Measurements from ENCODE around the gene PDE6B.

DNA sequence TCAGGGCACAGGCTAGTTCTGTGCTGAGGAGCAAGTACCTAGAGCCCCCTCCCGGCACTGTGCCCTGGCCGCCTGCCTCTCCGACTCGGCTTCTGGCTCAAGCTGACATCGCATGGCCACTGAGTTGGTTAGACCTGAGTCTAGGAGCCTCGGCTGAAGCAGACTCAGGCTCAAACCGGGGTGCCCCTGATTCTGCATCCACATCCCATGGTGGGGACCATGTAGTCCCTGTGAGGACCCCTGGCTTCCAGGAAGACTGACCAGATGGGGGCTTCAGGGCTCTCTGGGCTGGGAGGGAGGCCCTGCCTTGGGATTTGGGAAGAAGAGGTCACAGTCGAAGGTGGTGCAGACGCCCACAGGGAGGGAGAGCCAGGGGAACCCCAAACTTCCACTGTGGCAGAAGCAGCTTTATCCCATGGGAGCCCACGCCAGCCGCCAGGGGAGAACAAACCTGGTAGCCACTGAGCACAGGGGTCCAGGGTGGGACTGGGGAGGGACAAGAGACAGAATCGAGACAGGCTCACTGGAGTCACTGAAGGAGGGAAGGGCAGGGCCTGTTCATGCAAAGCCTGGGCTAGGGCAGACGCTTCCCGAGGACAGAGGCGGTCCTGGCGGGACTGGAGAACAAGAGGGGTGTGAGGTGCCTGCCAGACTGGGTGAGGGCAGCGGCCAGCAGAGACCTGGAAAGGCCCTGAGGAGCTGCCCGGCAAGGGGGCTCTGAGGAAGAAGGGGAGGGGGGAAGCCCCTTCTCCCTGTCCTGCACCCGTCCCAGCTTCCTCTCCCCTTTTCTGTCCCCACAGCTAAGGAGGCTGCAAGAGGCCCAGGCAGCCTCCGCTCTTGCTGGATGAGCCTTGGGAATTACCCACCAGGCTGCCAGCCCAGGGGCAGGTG, 1.1 kb downstream of the PDE6B start:
- TF ChIP-seq, protein P1, sequence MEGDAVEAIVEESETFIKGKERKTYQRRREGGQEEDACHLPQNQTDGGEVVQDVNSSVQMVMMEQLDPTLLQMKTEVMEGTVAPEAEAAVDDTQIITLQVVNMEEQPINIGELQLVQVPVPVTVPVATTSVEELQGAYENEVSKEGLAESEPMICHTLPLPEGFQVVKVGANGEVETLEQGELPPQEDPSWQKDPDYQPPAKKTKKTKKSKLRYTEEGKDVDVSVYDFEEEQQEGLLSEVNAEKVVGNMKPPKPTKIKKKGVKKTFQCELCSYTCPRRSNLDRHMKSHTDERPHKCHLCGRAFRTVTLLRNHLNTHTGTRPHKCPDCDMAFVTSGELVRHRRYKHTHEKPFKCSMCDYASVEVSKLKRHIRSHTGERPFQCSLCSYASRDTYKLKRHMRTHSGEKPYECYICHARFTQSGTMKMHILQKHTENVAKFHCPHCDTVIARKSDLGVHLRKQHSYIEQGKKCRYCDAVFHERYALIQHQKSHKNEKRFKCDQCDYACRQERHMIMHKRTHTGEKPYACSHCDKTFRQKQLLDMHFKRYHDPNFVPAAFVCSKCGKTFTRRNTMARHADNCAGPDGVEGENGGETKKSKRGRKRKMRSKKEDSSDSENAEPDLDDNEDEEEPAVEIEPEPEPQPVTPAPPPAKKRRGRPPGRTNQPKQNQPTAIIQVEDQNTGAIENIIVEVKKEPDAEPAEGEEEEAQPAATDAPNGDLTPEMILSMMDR (IDR thresholded peaks at IDR 0.05): no peak
- no peak for TF ChIP-seq POLR2A (IDR thresholded peaks at IDR 0.05)

Data from thyroid gland (tissue), 4 donors.